Naive thymus-derived CD4-positive, alpha-beta T cell (primary cell): ENCODE data around the gene BPTF. TPM values are rescaled to one million over a fixed set of nuclear protein-coding genes. Genes with fewer than 3 reads are reported as not detected.
A peak's percentile ranks its signal among the peaks of the same experiment; 100 is the strongest.

Experiments used
- ATAC-seq: fragments of 150-1000 bp; cut with Tn5 transposase; 2 replicates; pipeline ENCODE4 v1.10.0; 2021; ENCODE audit warnings: mild to moderate bottlenecking, moderate library complexity
- CTCF ChIA-PET: fragments of 350-600 bp; sonication (Branson Sonifier 250); formaldehyde crosslinking; loops from one replicate; lab custom pipeline; 2021; ENCODE audit warnings: antibody characterized with exemption; lab: Charles Lee
- POLR2A ChIA-PET: fragments of 350-600 bp; sonication (Branson Sonifier 250); formaldehyde crosslinking; loops from one replicate; lab custom pipeline; 2021; ENCODE audit warnings: antibody characterized with exemption, inconsistent platforms; lab: Charles Lee
- DNase-seq, 9 donors: peaks; one replicate each; pipeline versions ENCODE4 v3.0.0 to v3.0.0-alpha.2; 2020 to 2022; ENCODE audit warnings: mixed read lengths in 1 of 9
- H3K27ac ChIP-seq: one replicate; pipeline ENCODE4 v1.7.0; 2013; ENCODE audit warnings: mild to moderate bottlenecking, low read depth, low read length, moderate library complexity
- H3K27me3 ChIP-seq, 2 donors: one replicate each; pipeline ENCODE4 v1.7.0; 2013; ENCODE audit warnings: low read length in 2 of 2, mild to moderate bottlenecking in 2 of 2, moderate library complexity in 2 of 2; ENCODE audit not compliant: control insufficient read depth in 2 of 2, insufficient read depth in 2 of 2
- H3K36me3 ChIP-seq, 3 experiments: 1 replicate in 2 of 3; 2 replicates in 1 of 3; pipeline ENCODE4 v1.7.0; 2013; ENCODE audit warnings: low read length in 3 of 3, mild to moderate bottlenecking in 3 of 3, moderate library complexity in 1 of 3; ENCODE audit not compliant: insufficient read depth in 3 of 3, control insufficient read depth in 2 of 3
- H3K4me1 ChIP-seq, 2 donors: one replicate each; pipeline ENCODE4 v1.7.0; 2013; ENCODE audit warnings: low read length in 2 of 2, mild to moderate bottlenecking in 2 of 2, moderate library complexity in 1 of 2; ENCODE audit not compliant: control insufficient read depth in 2 of 2, insufficient read depth in 2 of 2
- H3K4me3 ChIP-seq: 2 replicates; pipeline ENCODE4 v1.7.0; 2013; ENCODE audit warnings: mild to moderate bottlenecking, low read length
- H3K9me3 ChIP-seq, 3 experiments: 1 replicate in 2 of 3; 2 replicates in 1 of 3; pipeline ENCODE4 v1.7.0; 2013; ENCODE audit warnings: low read length in 3 of 3; ENCODE audit not compliant: control insufficient read depth in 2 of 3
- H3K27ac Mint-ChIP-seq, 9 donors: one replicate each; pipeline ENCODE4 v1.8.0; 2020 to 2022; ENCODE audit warnings: mixed read lengths in 9 of 9, mild to moderate bottlenecking in 8 of 9, moderate library complexity in 5 of 9, inconsistent platforms in 2 of 9
- H3K27me3 Mint-ChIP-seq, 5 donors: one replicate each; pipeline ENCODE4 v1.8.0; 2021 to 2022; ENCODE audit warnings: mixed read lengths in 5 of 5, mild to moderate bottlenecking in 1 of 5
- H3K36me3 Mint-ChIP-seq, 5 donors: one replicate each; pipeline ENCODE4 v1.8.0; 2020 to 2022; ENCODE audit warnings: mixed read lengths in 5 of 5, mild to moderate bottlenecking in 3 of 5, inconsistent platforms in 1 of 5
- H3K4me1 Mint-ChIP-seq, 7 donors: one replicate each; pipeline ENCODE4 v1.8.0; 2020 to 2022; ENCODE audit warnings: mixed read lengths in 7 of 7, mild to moderate bottlenecking in 3 of 7, inconsistent platforms in 1 of 7
- H3K4me3 Mint-ChIP-seq, 10 donors: one replicate each; pipeline ENCODE4 v1.8.0; 2020 to 2022; ENCODE audit warnings: mild to moderate bottlenecking in 10 of 10, mixed read lengths in 10 of 10, moderate library complexity in 6 of 10, inconsistent platforms in 2 of 10
- H3K9me3 Mint-ChIP-seq, 11 donors: one replicate each; pipeline ENCODE4 v1.8.0; 2020 to 2022; ENCODE audit warnings: mixed read lengths in 11 of 11, mild to moderate bottlenecking in 4 of 11, inconsistent platforms in 1 of 11, moderate library complexity in 1 of 11
- intact Hi-C, 2 donors: fragments of 100-400 bp; cut with micrococcal nuclease; formaldehyde crosslinking; loops; one replicate each; pipeline ENCODE4 v1.15.1; 2023
- polyA plus RNA-seq, 2 donors: library from polyadenylated mRNA; unstranded; fragments of 300-500 nt; fragmentation: Illumina TruSeq; gene quantifications; one replicate each; pipeline ENCODE4 v1.2.3, GENCODE V29; 2021
- total RNA-seq, 6 experiments: library from RNA in 5 of 6; stranded (reverse) in 5 of 6; gene quantifications; 1 replicate in 5 of 6; 2 replicates in 1 of 6; pipeline ENCODE4 v1.2.3 and lab custom pipeline; 2021 to 2026

The BPTF gene, protein sequence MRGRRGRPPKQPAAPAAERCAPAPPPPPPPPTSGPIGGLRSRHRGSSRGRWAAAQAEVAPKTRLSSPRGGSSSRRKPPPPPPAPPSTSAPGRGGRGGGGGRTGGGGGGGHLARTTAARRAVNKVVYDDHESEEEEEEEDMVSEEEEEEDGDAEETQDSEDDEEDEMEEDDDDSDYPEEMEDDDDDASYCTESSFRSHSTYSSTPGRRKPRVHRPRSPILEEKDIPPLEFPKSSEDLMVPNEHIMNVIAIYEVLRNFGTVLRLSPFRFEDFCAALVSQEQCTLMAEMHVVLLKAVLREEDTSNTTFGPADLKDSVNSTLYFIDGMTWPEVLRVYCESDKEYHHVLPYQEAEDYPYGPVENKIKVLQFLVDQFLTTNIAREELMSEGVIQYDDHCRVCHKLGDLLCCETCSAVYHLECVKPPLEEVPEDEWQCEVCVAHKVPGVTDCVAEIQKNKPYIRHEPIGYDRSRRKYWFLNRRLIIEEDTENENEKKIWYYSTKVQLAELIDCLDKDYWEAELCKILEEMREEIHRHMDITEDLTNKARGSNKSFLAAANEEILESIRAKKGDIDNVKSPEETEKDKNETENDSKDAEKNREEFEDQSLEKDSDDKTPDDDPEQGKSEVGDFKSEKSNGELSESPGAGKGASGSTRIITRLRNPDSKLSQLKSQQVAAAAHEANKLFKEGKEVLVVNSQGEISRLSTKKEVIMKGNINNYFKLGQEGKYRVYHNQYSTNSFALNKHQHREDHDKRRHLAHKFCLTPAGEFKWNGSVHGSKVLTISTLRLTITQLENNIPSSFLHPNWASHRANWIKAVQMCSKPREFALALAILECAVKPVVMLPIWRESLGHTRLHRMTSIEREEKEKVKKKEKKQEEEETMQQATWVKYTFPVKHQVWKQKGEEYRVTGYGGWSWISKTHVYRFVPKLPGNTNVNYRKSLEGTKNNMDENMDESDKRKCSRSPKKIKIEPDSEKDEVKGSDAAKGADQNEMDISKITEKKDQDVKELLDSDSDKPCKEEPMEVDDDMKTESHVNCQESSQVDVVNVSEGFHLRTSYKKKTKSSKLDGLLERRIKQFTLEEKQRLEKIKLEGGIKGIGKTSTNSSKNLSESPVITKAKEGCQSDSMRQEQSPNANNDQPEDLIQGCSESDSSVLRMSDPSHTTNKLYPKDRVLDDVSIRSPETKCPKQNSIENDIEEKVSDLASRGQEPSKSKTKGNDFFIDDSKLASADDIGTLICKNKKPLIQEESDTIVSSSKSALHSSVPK (N-terminal part only)
- total RNA-seq (100 to 1,000 TPM; 111 to 219 (median 163) TPM), polyA plus RNA-seq (10 to 100 TPM; 16.0 to 22.1 TPM), total RNA-seq (lab: John Stamatoyannopoulos, UW) (283 reads per million, percentile 96 among the genes with 10 or more reads in this experiment)

- peak within 1 kb of the TSS; percentile 74 for H3K27ac ChIP-seq
- no peaks in the 10 kb centered on the region for H3K27me3 ChIP-seq
- Mint-ChIP-seq H3K9me3 (no peaks in the 10 kb centered on the region), H3K27ac (peak within 1 kb of the TSS; percentile 96 to 99 (median 98)), H3K36me3 (peaks cover 0 to 16% (median 0%) of the 10 kb centered on the region in 5 donors), H3K27me3 (peaks cover 0 to 23% (median 0%) of the 10 kb centered on the region in 5 donors), H3K4me1 (peaks cover 20 to 39% (median 33%) of the 10 kb centered on the region in 7 donors), H3K4me3 (peak within 1 kb of the TSS; percentile 85 to 99 (median 98))
- peak within 1 kb of the TSS; percentile 77 for H3K4me3 ChIP-seq
- ChIA-PET POLR2A (interaction anchor here (0.5 to 1.6 kb wide), 7 partner anchors 16 to 467 kb away, joined by 3 to 5 read pairs (median 3); no protein-coding TSS in a partner anchor), CTCF (interaction anchor here (0.6 to 0.8 kb wide), 3 partner anchors 22 to 86 kb away, joined by 3 to 5 read pairs (median 3); no protein-coding TSS in a partner anchor)
- intact Hi-C loops: loop anchor here (1.0 to 10.0 kb wide), 12 partner anchors 36 to 1502 kb away; partner anchors contain the start of genes HELZ (in 2 of the 2), NOL11 (in 2 of the 2), ABCA5 (in 1 of the 2) and ARSG (in 1 of the 2)
- ATAC-seq (peak; percentile 93), DNase-seq (peak; percentile 84 to 95 (median 90))
- no peaks in the 10 kb centered on the region for H3K36me3 ChIP-seq
- H3K9me3 ChIP-seq: no peaks in the 10 kb centered on the region
- H3K4me1 ChIP-seq: peaks cover 17 to 28% of the 10 kb centered on the region in 2 donors
Observed at GRCh38 chr17:67824735-67825626, at the start of gene BPTF. Gene BPTF, plus strand, starts transcription at chr17:67825503. Its CDS starts 222 bp downstream, at chr17:67825725.

- H3K27me3 Mint-ChIP-seq: no peaks in the 10 kb centered on the region
- H3K27ac ChIP-seq: no peak overlapping the region
- H3K9me3 Mint-ChIP-seq: no peaks in the 10 kb centered on the region
- peak; percentile 61 for ATAC-seq
- no peaks in the 10 kb centered on the region for H3K36me3 ChIP-seq
- POLR2A ChIA-PET: no interaction called here
- H3K27ac Mint-ChIP-seq: no peak overlapping the region
- no peaks in the 10 kb centered on the region for H3K27me3 ChIP-seq
- no peaks in the 10 kb centered on the region for H3K4me1 ChIP-seq
- CTCF ChIA-PET: interaction anchor here (0.6 to 0.7 kb wide), 2 partner anchors 469 to 564 kb away, joined by 3 to 5 read pairs; no protein-coding TSS in a partner anchor
- no peaks in the 10 kb centered on the region for H3K36me3 Mint-ChIP-seq
- peak in 8 of 9 donors; percentile 4 to 31 (median 16) for DNase-seq
- intact Hi-C loops: no loop called here
- peaks cover 0 to 4% (median 0%) of the 10 kb centered on the region in 7 donors for H3K4me1 Mint-ChIP-seq
- no peak overlapping the region for H3K4me3 Mint-ChIP-seq
- no peak overlapping the region for H3K4me3 ChIP-seq
- no peaks in the 10 kb centered on the region for H3K9me3 ChIP-seq
Observed at GRCh38 chr17:67779098-67779672, 46.1 kb upstream of the BPTF start.

- ChIA-PET CTCF (no interaction called here), POLR2A (no interaction called here)
- intact Hi-C loops: no loop called here
- no peak for DNase-seq
- Histone ChIP-seq H3K36me3 (no peaks in the 10 kb centered on the region), H3K9me3 (no peaks in the 10 kb centered on the region), H3K4me3 (no peak overlapping the region), H3K4me1 (no peaks in the 10 kb centered on the region), H3K27me3 (no peaks in the 10 kb centered on the region), H3K27ac (no peak overlapping the region)
- Mint-ChIP-seq H3K27me3 (peaks cover 0 to 16% (median 7%) of the 10 kb centered on the region in 5 donors), H3K27ac (peak overlapping the region in 1 of 9 donors; percentile 16), H3K9me3 (peaks cover 0 to 10% (median 2%) of the 10 kb centered on the region in 11 donors), H3K4me1 (peaks cover 0 to 1% (median 0%) of the 10 kb centered on the region in 7 donors), H3K36me3 (peaks cover 0 to 6% (median 0%) of the 10 kb centered on the region in 5 donors), H3K4me3 (no peak overlapping the region)
- no peak for ATAC-seq
Observed at GRCh38 chr17:67784364-67785121, 40.8 kb upstream of the BPTF start.

GRCh38 chr17:67785122-67785477 lies 40.2 kb upstream of the BPTF start:
- H3K27me3 ChIP-seq: no peaks in the 10 kb centered on the region
- no peak for ATAC-seq
- peaks cover 0 to 20% (median 7%) of the 10 kb centered on the region in 5 donors for H3K27me3 Mint-ChIP-seq
- peaks cover 0 to 6% (median 0%) of the 10 kb centered on the region in 5 donors for H3K36me3 Mint-ChIP-seq
- H3K4me3 Mint-ChIP-seq: no peak overlapping the region
- H3K27ac Mint-ChIP-seq: no peak overlapping the region
- H3K4me1 Mint-ChIP-seq: peaks cover 0 to 1% (median 0%) of the 10 kb centered on the region in 7 donors
- no peak overlapping the region for H3K27ac ChIP-seq
- intact Hi-C loops: no loop called here
- H3K9me3 ChIP-seq: no peaks in the 10 kb centered on the region
- CTCF ChIA-PET: no interaction called here
- no peak for DNase-seq
- POLR2A ChIA-PET: no interaction called here
- no peak overlapping the region for H3K4me3 ChIP-seq
- no peaks in the 10 kb centered on the region for H3K4me1 ChIP-seq
- no peaks in the 10 kb centered on the region for H3K36me3 ChIP-seq
- peaks cover 0 to 10% (median 2%) of the 10 kb centered on the region in 11 donors for H3K9me3 Mint-ChIP-seq

GRCh38 chr17:67785504-67785903 lies 39.8 kb upstream of the BPTF start:
- no peak overlapping the region for H3K4me3 Mint-ChIP-seq
- Histone ChIP-seq H3K4me3 (no peak overlapping the region), H3K36me3 (no peaks in the 10 kb centered on the region), H3K27me3 (no peaks in the 10 kb centered on the region), H3K4me1 (no peaks in the 10 kb centered on the region), H3K9me3 (no peaks in the 10 kb centered on the region), H3K27ac (no peak overlapping the region)
- H3K27me3 Mint-ChIP-seq: peaks cover 0 to 20% (median 7%) of the 10 kb centered on the region in 5 donors
- CTCF ChIA-PET: no interaction called here
- intact Hi-C loops: no loop called here
- H3K4me1 Mint-ChIP-seq: peaks cover 0 to 1% (median 0%) of the 10 kb centered on the region in 7 donors
- H3K9me3 Mint-ChIP-seq: peaks cover 0 to 10% (median 2%) of the 10 kb centered on the region in 11 donors
- POLR2A ChIA-PET: no interaction called here
- H3K27ac Mint-ChIP-seq: no peak overlapping the region
- peaks cover 0 to 6% (median 0%) of the 10 kb centered on the region in 5 donors for H3K36me3 Mint-ChIP-seq
- ATAC-seq (no peak), DNase-seq (no peak)
